ENCODE data around the gene SLC35C1.

Gene SLC35C1

GRCh38 chr11:45804761-45805304 lies at the start of gene SLC35C1:
Gene SLC35C1 (plus strand): TSS chr11:45805149. CDS start chr11:45805802, 653 bp downstream.
- peak; percentile 94 to 95 for DNase-seq (ENCODE audit: low read depth in 2 of 2)

GRCh38 chr11:45755281-45755859 lies 49.6 kb upstream of the SLC35C1 start:
- DNase-seq (ENCODE audit: low read depth in 2 of 2), result no peak

GRCh38 chr11:45756384-45757010 lies 48.5 kb upstream of the SLC35C1 start:
- no peak for DNase-seq (ENCODE audit: low read depth in 2 of 2)

- no peak for DNase-seq (ENCODE audit: low read depth in 2 of 2)
Observed at GRCh38 chr11:45757672-45758071, 47.3 kb upstream of the SLC35C1 start.

GRCh38 chr11:45761659-45762058 lies 43.3 kb upstream of the SLC35C1 start:
- DNase-seq (ENCODE audit: low read depth in 2 of 2), result no peak

- DNase-seq (ENCODE audit: low read depth in 2 of 2), result no peak
Observed at GRCh38 chr11:45765107-45765668, 39.8 kb upstream of the SLC35C1 start.

GRCh38 chr11:45765836-45766235 lies 39.1 kb upstream of the SLC35C1 start:
- DNase-seq (ENCODE audit: low read depth in 2 of 2), result no peak

- DNase-seq (ENCODE audit: low read depth in 2 of 2), result no peak
Observed at GRCh38 chr11:45766469-45766868, 38.5 kb upstream of the SLC35C1 start.

GRCh38 chr11:45768486-45768885 lies 36.5 kb upstream of the SLC35C1 start:
- DNase-seq (ENCODE audit: low read depth in 2 of 2), result no peak

- no peak for DNase-seq (ENCODE audit: low read depth in 2 of 2)
Observed at GRCh38 chr11:45769960-45770359, 35.0 kb upstream of the SLC35C1 start.

GRCh38 chr11:45771193-45771565 lies 33.8 kb upstream of the SLC35C1 start:
- DNase-seq (ENCODE audit: low read depth in 2 of 2), result peak; percentile 64 to 68

- DNase-seq (ENCODE audit: low read depth in 2 of 2), result peak; percentile 80 to 84
Observed at GRCh38 chr11:45771566-45772448, 33.1 kb upstream of the SLC35C1 start.

- DNase-seq (ENCODE audit: low read depth in 2 of 2), result no peak
Observed at GRCh38 chr11:45772449-45772774, 32.5 kb upstream of the SLC35C1 start.

- no peak for DNase-seq (ENCODE audit: low read depth in 2 of 2)
Observed at GRCh38 chr11:45772986-45773785, 31.8 kb upstream of the SLC35C1 start.

GRCh38 chr11:45773786-45774655 lies 30.9 kb upstream of the SLC35C1 start:
- no peak for DNase-seq (ENCODE audit: low read depth in 2 of 2)

GRCh38 chr11:45774786-45775185 lies 30.2 kb upstream of the SLC35C1 start:
- no peak for DNase-seq (ENCODE audit: low read depth in 2 of 2)

- no peak for DNase-seq (ENCODE audit: low read depth in 2 of 2)
Observed at GRCh38 chr11:45777127-45777969, 27.6 kb upstream of the SLC35C1 start.

- DNase-seq (ENCODE audit: low read depth in 2 of 2), result no peak
Observed at GRCh38 chr11:45778341-45778740, 26.6 kb upstream of the SLC35C1 start.

GRCh38 chr11:45779602-45780001 lies 25.3 kb upstream of the SLC35C1 start:
- DNase-seq (ENCODE audit: low read depth in 2 of 2), result no peak

GRCh38 chr11:45786272-45786671 lies 18.7 kb upstream of the SLC35C1 start:
- no peak for DNase-seq (ENCODE audit: low read depth in 2 of 2)

Measured in activated CD4-positive, alpha-beta T cell treated with anti-CD3 and anti-CD28 coated beads for 24 hours (primary cell).